NCI-H1930 (cell line): ENCODE data around the gene STEAP1B.

Experiments
- DNase-seq, 2 experiments: peaks; one replicate each; lab custom pipeline; 2025; lab: John Stamatoyannopoulos, UW

STEAP1B gene

GRCh38 chr7:22371878-22372277, 128.1 kb downstream of the STEAP1B start:
- DNase-seq = no peak
